Stomach smooth muscle (tissue), 2 donors: ENCODE results near the gene ASB4.
"Not testable (repeated sequence)": the region's sequence is repeated elsewhere in the genome, so short reads cannot be mapped to it uniquely, and the experiment has no call there.

Source experiments
- H3K27ac ChIP-seq: one replicate; pipeline ENCODE4 v1.7.0; 2013; ENCODE audit warnings: mild to moderate bottlenecking, low read length, inconsistent platforms
- H3K27me3 ChIP-seq, 2 donors: one replicate each; pipeline ENCODE4 v1.7.0; 2013; ENCODE audit warnings: low read length in 2 of 2; ENCODE audit not compliant: insufficient read depth in 2 of 2, control insufficient read depth in 1 of 2
- H3K36me3 ChIP-seq, 2 donors: one replicate each; pipeline ENCODE4 v1.7.0; 2013; ENCODE audit warnings: low read length in 2 of 2; ENCODE audit not compliant: control insufficient read depth in 2 of 2, insufficient read depth in 2 of 2
- H3K4me1 ChIP-seq: one replicate; pipeline ENCODE4 v1.7.0; 2013; ENCODE audit warnings: low read length; ENCODE audit not compliant: control insufficient read depth, insufficient read depth
- H3K4me3 ChIP-seq, 2 donors: one replicate each; pipeline ENCODE4 v1.7.0; 2013; ENCODE audit warnings: low read length in 2 of 2
- H3K9ac ChIP-seq, 2 donors: one replicate each; pipeline ENCODE4 v1.7.0; 2013; ENCODE audit warnings: low read length in 2 of 2, mild to moderate bottlenecking in 1 of 2
- H3K9me3 ChIP-seq, 2 donors: one replicate each; pipeline ENCODE4 v1.7.0; 2013; ENCODE audit warnings: low read length in 2 of 2; ENCODE audit not compliant: control insufficient read depth in 2 of 2
- donor health status: healthy.
- donor health status: Pancreatic carcinoma.

Gene ASB4, protein sequence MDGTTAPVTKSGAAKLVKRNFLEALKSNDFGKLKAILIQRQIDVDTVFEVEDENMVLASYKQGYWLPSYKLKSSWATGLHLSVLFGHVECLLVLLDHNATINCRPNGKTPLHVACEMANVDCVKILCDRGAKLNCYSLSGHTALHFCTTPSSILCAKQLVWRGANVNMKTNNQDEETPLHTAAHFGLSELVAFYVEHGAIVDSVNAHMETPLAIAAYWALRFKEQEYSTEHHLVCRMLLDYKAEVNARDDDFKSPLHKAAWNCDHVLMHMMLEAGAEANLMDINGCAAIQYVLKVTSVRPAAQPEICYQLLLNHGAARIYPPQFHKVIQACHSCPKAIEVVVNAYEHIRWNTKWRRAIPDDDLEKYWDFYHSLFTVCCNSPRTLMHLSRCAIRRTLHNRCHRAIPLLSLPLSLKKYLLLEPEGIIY

DNA sequence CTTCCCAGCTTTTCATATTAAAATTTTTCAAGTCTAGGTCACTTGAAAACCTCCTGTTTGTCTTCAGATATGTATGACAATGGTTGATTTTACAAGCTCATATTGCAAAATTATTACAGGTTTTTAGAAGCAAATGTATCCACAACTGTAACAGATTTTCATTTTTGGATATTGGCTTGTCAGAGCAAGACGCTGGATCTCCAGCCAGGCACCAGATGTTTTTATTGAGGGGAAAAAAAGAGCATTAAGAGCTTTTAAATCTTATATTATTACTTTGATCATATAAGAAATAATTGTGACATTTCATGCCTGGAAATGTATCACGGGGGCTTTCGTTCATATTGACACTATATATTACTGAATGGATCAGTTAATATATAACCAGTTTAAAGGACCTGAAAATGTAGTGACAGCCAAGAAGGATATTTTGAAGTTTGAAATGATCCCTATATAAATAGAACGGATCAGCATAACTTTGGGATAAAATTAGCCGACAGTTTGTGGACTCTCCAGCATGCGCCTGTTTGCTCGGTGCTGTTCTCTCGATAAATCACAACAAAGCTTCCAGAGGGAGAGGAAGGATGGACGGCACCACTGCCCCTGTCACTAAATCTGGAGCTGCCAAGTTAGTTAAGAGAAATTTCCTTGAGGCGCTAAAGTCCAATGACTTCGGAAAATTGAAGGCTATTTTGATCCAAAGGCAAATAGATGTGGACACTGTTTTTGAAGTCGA is at the start of gene ASB4:
ASB4 (plus strand) TSS at position 553 of the 733 bp plus-strand sequence; CDS start at position 582, 29 bp downstream.
- no peaks in the 10 kb centered on the region for H3K27me3 ChIP-seq
- H3K4me3 ChIP-seq, result no peak within 1 kb of the TSS
- no peaks in the 10 kb centered on the region for H3K36me3 ChIP-seq
- no peaks in the 10 kb centered on the region for H3K4me1 ChIP-seq
- no peaks in the 10 kb centered on the region for H3K9me3 ChIP-seq
- no peak within 1 kb of the TSS for H3K9ac ChIP-seq
- H3K27ac ChIP-seq, result no peak within 1 kb of the TSS

DNA sequence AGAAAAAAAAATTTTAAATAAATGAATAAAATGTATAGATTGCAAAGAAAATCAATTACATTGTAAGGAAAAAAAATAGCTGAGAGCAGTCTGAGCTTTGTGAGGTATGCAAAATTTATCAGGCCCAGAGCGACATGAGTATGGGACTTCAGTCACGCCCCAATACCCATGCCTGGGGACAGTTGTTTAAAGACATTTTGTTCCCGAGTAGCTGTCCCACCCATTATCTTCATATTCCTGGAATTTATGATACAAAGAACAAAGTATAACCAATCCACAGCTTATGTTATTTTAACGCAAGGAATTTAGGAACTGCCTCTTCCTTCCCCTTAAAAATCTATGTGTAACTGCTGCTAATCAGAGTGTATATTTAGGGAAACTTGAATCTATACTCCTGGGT is 49.3 kb upstream of the ASB4 start:
- Histone ChIP-seq H3K27ac (no peak overlapping the region), H3K4me1 (peaks cover 7% of the 10 kb centered on the region), H3K27me3 (no peaks in the 10 kb centered on the region), H3K36me3 (no peaks in the 10 kb centered on the region), H3K9ac (no peak overlapping the region), H3K4me3 (no peak overlapping the region), H3K9me3 (no peaks in the 10 kb centered on the region)

DNA sequence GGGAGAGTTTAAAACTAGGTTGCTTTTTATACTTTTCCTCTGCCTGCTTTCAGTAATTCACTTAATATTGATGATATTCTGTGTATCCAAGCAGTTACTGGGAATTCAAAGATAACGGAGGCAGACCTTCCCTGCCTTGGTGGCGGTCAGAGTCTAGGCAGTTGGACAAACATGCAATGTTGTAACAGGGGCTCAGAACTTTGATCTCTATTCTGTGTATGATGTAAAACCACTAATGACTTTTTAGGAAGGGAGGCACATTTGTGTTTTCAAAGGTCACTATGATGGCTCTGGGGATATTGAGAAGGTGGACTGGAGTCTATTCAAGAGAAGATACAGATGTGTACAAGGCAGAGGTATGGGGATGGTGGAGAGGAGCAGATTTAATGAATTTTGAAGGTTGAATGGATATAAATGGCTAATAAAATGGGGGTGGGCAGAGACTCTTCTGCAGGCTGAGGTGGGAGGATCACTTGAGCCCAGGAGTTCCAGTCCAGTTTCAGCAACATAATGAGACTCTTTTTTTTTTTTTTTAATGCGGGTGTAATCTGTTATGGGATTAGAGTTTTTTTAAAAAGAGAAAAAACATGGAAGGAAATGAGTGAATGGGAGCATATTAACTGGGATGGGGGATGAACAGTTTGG is 45.2 kb upstream of the ASB4 start:
- H3K4me1 ChIP-seq, result no peaks in the 10 kb centered on the region
- no peaks in the 10 kb centered on the region for H3K27me3 ChIP-seq
- H3K27ac ChIP-seq, result no peak overlapping the region
- no peak overlapping the region for H3K9ac ChIP-seq
- no peaks in the 10 kb centered on the region for H3K36me3 ChIP-seq
- H3K4me3 ChIP-seq, result no peak overlapping the region
- H3K9me3 ChIP-seq, result no peaks in the 10 kb centered on the region

DNA sequence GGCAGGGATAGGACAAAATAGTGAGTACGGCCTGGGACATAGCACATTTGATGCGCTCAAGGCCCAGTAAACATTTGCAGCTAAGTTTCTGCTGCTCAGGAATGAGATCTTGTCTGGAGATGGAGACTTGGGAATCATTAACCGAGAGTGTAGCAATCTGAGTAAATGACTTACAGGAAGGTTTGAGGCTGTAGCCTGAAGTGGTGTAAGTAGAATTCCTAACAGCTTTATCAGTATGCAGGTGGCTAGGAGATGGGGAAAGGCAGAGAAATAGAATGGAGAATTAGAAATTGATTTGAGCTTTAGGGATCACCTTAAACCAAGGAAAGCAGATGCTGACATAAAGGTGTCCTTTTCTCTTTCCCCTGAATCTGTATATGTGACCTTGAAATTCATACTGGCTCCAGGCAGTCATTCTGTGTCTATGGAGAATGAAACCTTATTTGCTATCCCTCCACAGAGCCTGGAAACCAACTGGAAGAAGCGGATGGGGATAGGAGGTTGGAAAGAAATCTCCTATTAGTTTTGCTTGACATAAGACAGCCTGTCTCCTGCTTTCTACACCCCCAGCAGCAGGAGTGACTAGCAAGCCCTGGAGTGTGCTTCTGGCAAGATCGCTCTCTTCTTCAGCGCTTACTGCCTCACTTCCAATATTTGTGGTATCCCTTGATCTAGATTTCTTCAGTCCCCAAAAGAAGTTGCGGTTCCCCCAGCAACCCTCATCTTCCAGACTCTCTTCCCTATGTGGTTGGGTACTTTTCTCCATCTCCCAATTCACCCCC is 44.5 kb upstream of the ASB4 start:
- Histone ChIP-seq H3K9ac (no peak overlapping the region), H3K9me3 (no peaks in the 10 kb centered on the region), H3K4me1 (no peaks in the 10 kb centered on the region), H3K27me3 (no peaks in the 10 kb centered on the region), H3K36me3 (no peaks in the 10 kb centered on the region), H3K27ac (no peak overlapping the region), H3K4me3 (no peak overlapping the region)

DNA sequence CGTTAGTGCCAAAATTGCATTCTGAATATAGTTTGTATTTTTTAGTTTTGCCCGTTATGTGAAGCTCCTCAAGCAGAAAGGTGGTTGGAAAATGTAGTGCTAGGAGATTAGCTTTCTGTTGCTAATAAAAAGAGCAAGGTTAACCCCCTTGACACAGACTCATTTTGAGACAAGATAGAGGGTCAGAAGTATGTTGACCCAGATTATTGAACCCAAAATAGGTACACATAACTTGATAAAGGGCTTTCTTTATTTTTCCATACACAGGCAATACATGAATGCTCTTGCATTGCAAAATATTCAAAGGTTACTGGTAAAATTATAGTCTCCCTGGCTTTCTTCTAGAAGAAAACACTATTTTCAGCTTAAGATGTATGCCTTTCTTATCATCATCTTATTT is 40.9 kb upstream of the ASB4 start:
- H3K27me3 ChIP-seq, result no peaks in the 10 kb centered on the region
- no peaks in the 10 kb centered on the region for H3K9me3 ChIP-seq
- H3K27ac ChIP-seq, result no peak overlapping the region
- H3K4me3 ChIP-seq, result no peak overlapping the region
- H3K4me1 ChIP-seq, result no peaks in the 10 kb centered on the region
- H3K36me3 ChIP-seq, result no peaks in the 10 kb centered on the region
- H3K9ac ChIP-seq, result no peak overlapping the region

DNA sequence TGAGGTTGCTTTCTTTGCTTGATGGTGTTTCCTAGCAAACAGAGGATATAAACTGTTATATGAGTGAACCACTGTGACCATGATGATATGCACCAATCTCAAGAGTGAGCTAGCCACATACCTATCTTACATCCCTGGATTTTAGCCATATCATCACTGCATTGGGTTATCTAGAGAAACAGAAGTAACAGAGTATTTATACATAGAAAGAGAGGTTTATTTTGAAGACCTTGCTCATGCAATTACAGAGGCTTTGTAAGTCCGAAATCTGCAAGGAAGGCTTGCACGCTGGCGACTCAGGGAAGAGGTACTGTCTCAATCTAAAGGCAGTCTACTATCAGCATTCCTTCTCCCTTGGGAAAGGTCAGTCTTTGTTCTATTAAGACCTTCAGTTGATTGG is 39.1 kb upstream of the ASB4 start:
- H3K4me1 ChIP-seq, result no peaks in the 10 kb centered on the region
- H3K4me3 ChIP-seq, result no peak overlapping the region
- H3K9me3 ChIP-seq, result no peaks in the 10 kb centered on the region
- H3K36me3 ChIP-seq, result no peaks in the 10 kb centered on the region
- no peak overlapping the region for H3K27ac ChIP-seq
- H3K27me3 ChIP-seq, result no peaks in the 10 kb centered on the region
- H3K9ac ChIP-seq, result no peak overlapping the region

DNA sequence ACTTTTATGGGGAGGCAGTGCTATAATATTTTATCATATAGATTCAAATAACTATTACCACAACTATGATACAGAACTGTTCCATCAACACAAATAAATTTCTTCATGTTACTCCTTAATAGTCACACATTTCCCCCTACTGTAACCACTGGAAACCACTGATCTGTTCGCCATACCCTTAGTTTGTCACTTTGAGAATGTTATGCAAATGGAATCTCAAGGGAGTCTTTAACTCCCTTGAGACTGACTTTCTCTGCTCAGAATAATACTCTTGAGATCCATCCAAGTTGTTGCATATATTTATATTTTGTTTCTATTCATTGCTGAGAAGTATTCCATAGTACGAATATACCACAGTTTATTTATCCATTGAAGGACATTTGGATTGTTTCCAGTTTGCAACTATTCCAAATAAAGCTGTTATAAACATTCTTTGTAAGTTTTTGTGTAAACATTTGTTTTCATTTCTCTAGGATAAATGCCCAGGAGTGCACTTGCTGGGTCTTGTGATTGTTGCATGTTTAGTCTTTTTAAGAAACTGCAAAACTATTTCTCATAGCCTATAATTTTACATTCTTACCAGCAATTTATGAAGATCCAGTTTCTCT is 31.2 kb upstream of the ASB4 start:
- Histone ChIP-seq H3K9me3 (no peaks in the 10 kb centered on the region), H3K4me3 (no peak overlapping the region), H3K27me3 (no peaks in the 10 kb centered on the region), H3K27ac (no peak overlapping the region), H3K4me1 (no peaks in the 10 kb centered on the region), H3K9ac (no peak overlapping the region), H3K36me3 (no peaks in the 10 kb centered on the region)

DNA sequence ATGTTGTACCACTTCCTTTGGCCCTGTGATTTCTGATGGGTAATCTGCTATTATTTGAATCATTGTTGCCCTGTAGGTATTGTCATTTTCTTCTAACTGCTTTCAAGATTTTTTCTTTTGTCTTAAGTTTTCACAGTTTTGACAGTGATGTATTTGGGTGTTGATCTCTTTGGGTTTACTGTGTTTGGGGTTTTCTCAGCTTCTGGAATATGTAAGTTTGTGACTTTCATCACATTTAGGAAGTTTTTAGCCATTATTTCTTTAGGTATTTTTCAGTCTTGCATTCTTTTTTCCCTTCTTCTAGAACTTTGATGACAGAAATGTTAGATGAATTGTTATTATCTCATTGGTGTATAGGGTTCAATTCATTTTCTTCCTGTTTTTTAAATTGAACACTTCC is 27.8 kb upstream of the ASB4 start:
- Histone ChIP-seq H3K4me1 (no peaks in the 10 kb centered on the region), H3K27me3 (no peaks in the 10 kb centered on the region), H3K9ac (no peak overlapping the region), H3K27ac (no peak overlapping the region), H3K4me3 (no peak overlapping the region), H3K9me3 (no peaks in the 10 kb centered on the region), H3K36me3 (no peaks in the 10 kb centered on the region)

DNA sequence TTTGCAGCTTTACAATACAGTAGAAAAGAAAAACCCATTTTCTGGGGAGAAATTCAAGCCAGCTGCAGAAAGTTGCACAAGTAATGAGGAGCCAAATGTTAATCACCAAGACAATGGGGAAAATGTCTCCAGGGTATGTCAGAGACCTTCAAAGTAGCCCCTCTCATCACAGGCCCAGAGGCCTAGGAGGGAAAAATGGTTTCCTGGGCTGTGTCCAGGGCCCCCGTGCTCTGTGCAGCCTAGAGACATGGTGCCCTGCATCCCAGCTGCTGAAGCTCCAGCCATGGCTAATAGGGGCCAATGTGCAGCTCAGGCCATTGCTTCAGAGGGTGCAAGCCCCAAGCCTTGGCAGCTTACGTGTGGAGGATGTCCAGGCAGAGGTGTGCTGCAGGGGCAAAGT is 25.1 kb upstream of the ASB4 start:
- not testable (repeated sequence) for H3K4me3 ChIP-seq, H3K27ac ChIP-seq, H3K36me3 ChIP-seq, H3K4me1 ChIP-seq, H3K9ac ChIP-seq, H3K27me3 ChIP-seq, H3K9me3 ChIP-seq

DNA sequence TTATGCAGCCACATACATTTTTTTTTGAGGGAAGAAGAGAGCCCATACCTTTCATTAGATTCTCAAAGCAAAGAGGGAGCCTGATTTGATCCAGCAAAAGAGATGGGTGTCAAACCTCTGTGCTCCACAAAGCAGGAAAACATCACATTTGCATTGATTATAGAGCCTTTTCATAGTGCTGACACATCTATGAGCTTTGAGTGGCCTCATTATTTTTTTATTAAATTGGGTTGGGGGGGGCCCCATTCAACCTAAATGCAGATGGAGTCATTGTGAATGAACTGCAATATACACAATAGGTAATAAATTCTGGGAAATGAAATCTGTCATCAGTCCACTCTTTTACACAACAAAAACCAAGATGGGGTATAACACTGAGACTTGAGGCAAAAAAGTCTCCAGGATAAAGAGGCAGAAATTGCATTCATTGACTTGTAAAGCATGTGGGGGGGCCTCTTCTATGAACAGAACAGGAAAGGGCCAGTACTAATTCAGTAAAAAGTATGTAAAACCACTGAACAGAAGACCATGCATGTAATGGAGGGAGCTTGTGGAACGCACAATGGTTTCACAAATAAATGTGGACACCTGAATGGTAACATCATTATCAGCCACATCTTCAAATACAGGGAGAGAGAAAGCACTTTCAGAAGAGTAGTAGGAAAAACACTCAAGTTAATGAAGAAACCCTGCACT is 17.7 kb upstream of the ASB4 start:
- Histone ChIP-seq H3K27ac (no peak overlapping the region), H3K27me3 (no peaks in the 10 kb centered on the region), H3K36me3 (no peaks in the 10 kb centered on the region), H3K4me3 (no peak overlapping the region), H3K9me3 (no peaks in the 10 kb centered on the region), H3K9ac (no peak overlapping the region), H3K4me1 (no peaks in the 10 kb centered on the region)
